ENCODE data around the gene PIK3AP1. TPM values are rescaled to one million over a fixed set of nuclear protein-coding genes. Genes with fewer than 3 reads are reported as not detected.

The PIK3AP1 gene
- total RNA-seq, 1 donor from 2014 or later = 6.1 TPM

DNA sequence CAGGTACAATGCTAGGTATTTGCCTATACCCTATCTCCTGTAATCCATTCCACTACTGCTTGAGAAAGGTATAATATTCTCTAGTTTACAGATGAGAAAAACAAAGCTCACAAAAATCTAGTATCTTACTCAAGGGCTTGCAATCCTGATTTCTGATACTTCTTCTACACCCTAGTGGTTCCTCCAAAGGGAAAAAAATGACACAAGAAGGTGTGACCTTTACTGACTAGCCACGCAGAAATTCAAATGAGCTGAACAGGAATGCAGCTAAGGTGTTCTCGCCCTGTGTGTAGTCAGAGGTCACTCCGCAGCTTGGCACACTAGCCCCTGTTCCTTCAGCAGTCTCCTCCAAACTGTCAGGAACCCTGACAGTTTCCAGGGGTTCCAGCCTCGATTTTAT lies 74.0 kb downstream of the PIK3AP1 start:
- intact Hi-C loops (cut with micrococcal nuclease) = loop anchor here (10.0 kb wide), 1 partner anchor 252 kb away; no protein-coding TSS in a partner anchor

DNA sequence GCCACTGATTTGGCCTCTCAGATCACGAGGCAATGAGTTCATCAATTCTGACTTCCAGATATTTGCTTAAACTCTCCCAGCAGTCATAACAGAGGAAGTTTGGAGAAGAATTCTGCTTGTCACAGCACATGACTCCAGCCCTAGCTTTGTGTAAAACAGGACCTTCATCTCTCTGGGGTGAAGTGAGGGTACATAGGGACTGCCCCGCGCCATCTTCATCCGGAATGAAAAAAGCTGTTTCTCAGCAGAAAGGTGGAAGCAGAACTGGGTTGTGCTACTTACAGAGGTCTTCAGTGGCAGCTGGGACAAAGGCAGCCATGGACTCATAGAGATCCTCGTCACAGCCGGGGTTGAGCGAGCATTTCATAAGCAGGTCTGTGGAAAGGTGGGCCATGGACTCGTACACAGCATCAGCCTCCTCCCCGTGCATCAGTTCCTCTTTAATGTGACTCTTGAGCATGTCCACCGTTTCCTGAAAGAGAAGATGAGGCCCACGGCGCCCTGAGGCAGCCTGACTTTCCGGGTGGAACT lies 75.1 kb downstream of the PIK3AP1 start:
- intact Hi-C loops (cut with micrococcal nuclease) = loop anchor here (10.0 kb wide), 1 partner anchor 250 kb away; no protein-coding TSS in a partner anchor

- intact Hi-C loops (cut with micrococcal nuclease) = loop anchor here (1.0 to 10.0 kb wide), 2 partner anchors 186 to 249 kb away; no protein-coding TSS in a partner anchor
Measured at GRCh38 chr10:96643920-96644319, 76.4 kb downstream of the PIK3AP1 start.

GRCh38 chr10:96642973-96643372 lies 77.3 kb downstream of the PIK3AP1 start:
- intact Hi-C loops (cut with micrococcal nuclease) = loop anchor here (1.0 to 10.0 kb wide), 2 partner anchors 187 to 248 kb away; no protein-coding TSS in a partner anchor

GRCh38 chr10:96642530-96642929 lies 77.8 kb downstream of the PIK3AP1 start:
- intact Hi-C loops (cut with micrococcal nuclease) = loop anchor here (10.0 kb wide), 1 partner anchor 248 kb away; no protein-coding TSS in a partner anchor

DNA sequence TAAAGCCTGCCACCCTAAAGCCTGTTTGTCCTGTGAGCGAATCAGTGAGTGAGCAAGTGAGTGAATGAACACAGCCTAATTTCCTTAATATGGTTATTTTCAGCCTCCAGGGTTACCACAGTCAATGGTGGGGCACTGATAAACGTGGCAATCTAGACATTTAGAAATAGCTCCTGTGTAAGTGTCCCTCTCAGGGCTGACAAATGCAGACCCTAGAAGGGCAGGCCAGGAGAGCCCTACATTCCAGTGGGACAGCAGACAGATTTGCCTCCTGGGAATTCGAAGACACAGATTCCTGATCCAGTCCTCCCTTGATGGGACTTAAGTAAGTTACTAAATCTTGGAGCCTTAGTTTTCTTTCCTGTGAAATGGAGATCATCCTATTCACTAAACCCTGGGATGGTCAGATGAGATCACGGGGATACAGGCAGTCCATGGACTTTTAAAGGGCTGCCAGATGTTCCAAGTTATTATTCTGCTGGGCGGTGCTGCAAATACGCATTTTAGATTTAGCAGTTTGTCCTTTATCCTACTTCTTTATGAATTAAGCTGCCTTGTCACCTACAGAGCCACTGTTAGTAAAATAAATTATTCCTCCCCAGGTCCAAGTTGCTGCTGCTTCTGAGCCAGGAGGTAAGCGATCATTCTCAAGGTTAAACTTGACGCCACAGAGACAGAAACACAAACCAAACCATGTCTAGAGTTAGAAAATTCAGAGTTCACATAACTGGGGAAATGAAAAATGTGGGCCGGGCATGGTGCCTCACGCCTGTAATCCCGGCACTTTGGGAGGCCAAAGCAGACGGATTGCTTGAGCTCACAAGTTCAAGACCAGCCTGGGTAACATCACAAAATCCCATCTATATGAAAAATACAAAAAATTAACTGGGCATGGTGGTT lies 78.7 kb downstream of the PIK3AP1 start:
- intact Hi-C loops (cut with micrococcal nuclease) = loop anchor here (1.0 to 10.0 kb wide), 6 partner anchors 55 to 384 kb away; partner anchors contain the start of genes PIK3AP1 and TM9SF3

- intact Hi-C loops (cut with micrococcal nuclease) = loop anchor here (2.0 to 10.0 kb wide), 4 partner anchors 53 to 267 kb away; partner anchors contain the start of genes PIK3AP1 and TM9SF3
Measured at GRCh38 chr10:96639899-96640298, 80.4 kb downstream of the PIK3AP1 start.

GRCh38 chr10:96638696-96639095 lies 81.6 kb downstream of the PIK3AP1 start:
- intact Hi-C loops (cut with micrococcal nuclease) = no loop called here

- intact Hi-C loops (cut with micrococcal nuclease) = no loop called here
Measured at GRCh38 chr10:96638120-96638519, 82.2 kb downstream of the PIK3AP1 start.

DNA sequence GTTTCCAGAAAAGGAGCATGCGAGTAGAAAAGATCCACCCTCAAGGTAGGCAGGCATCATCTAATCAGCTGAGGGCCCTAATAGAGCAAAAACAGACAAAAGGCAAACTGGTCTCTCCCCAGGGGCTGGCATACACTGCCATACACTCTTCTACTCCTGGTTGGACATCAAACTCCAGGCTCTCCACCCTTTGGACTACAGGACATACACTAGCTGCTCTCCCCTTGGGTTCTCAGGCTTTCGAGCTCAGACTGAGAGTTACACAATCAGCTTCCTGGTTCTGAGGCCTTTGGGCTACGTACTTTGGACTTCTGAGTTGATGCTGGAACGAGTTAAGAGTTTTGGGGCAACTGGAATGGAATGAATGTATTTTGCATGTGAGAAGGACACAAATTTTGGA lies 82.6 kb downstream of the PIK3AP1 start:
- intact Hi-C loops (cut with micrococcal nuclease) = no loop called here

- intact Hi-C loops (cut with micrococcal nuclease) = no loop called here
Measured at GRCh38 chr10:96636551-96636950, 83.8 kb downstream of the PIK3AP1 start.

DNA sequence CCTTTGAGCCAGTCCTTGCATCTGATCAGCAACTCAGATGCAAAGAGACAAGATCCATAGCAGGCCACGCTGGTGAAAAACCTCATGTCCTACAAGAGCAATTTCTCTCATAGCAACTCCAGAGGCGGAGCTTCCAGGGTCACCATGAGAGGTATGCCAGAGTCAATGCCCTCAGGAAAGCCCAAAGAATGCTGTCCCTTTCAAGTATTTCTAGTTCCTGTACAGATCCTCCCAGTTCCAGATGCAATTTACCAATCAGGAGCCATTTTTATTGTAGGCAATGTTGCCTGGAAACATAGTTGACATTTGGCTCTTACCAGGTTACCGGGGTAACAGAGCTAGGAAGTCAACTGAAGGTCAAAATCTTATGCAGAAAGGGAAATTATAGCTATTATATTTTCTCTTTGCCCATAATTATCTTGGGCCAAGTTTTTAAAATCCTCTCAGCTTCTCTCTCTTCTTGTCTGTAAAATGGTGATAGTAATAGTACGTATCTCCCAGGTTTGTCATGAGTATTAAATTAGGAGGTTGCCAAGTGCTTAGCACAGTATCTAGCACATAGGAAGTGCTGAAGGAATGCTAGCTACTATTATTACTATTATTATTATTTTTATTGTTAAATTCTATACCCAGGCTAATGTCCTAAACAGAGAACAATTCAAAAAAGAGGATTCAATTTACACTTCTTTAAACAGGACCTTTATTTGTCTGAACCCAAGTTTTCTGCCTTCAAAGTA lies 87.2 kb downstream of the PIK3AP1 start:
- intact Hi-C loops (cut with micrococcal nuclease) = no loop called here

DNA sequence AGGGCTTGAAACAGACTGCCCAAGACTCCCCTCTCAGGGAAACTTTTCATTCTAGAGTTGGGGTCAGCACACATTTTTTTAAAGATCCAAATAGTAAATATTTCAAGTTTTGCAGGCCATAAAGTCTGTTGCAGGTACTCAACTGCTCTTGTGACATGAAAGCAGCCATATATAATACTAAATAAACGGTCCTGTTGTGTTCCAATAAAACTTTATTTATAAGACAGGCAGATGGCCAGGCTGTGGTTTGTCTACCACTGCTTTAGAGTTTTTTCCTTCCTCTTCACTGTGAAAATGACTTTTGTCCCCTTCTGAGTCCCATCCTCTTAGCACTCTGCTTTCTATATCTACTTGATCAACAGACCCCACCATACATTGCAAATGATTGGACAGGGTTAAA lies 93.0 kb downstream of the PIK3AP1 start:
- intact Hi-C loops (cut with micrococcal nuclease) = no loop called here

GRCh38 chr10:96626795-96627194 lies 93.5 kb downstream of the PIK3AP1 start:
- intact Hi-C loops (cut with micrococcal nuclease) = no loop called here

DNA sequence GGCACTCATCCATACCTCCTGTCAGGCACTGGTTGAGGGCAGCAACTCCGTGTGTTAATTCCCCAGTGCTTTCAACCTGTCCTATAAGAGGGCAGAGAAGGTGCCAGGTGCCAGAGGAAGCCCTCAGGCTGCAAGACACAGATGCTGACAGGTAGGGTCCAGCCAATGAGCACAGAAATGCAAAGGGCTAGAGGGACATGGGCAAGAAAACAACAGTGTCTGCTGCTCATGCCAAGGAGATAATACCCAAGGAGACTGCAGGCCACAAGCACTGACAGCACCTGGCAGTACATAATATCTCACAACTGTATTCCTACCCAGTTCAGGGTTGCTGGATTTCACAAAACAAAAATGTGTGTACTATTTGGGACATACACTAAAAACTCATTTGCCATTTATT lies 95.1 kb downstream of the PIK3AP1 start:
- intact Hi-C loops (cut with micrococcal nuclease) = no loop called here

- intact Hi-C loops (cut with micrococcal nuclease) = no loop called here
Measured at GRCh38 chr10:96622013-96622787, 98.1 kb downstream of the PIK3AP1 start.

DNA sequence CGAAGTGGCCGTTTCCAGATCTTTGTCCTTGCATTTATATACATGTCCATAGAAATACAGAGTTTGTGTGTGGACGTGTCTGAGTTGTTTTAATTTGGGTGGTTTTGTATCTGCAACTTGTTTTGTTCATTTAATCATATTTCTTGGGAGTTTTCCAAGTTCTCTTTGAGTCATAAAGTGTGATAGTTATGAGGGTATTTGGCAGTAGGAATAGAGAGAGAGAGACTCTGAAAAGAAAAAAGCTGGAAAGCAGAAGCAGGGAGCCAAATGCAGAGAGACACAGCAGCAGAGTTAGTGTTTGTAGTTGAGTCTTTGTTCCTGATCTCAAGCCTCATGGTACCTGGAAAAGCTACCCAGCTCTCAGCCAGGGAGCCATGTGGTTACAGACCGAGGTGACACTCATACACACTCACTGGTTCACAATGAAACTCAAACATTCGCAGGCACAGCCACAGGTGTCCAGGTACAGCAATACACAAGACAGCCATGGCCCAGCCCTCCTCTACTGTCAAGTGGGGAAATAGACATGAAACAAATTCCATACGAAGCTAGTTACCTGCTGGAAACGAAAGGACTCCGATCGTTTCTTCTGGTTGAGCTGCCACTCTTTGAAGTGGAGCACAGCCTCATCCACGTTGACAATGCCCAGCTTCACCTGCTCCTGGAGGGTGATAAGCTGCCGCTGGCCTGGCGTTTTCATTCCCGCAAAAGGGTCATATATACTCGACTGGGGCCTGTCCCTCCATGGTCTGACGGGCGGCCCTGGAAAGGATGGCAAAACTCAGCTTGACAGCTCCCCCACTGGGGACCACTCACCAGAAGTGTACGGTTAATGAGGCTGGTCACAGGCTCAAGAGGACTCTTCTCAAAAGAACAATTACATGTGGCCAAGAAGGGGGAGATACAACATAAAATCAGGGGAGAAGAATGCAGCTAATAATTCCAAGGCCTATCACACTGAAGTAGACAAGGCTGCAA lies 100.2 kb downstream of the PIK3AP1 start:
- intact Hi-C loops (cut with micrococcal nuclease) = no loop called here

- intact Hi-C loops (cut with micrococcal nuclease) = no loop called here
Measured at GRCh38 chr10:96619120-96619519, 101.2 kb downstream of the PIK3AP1 start.

DNA sequence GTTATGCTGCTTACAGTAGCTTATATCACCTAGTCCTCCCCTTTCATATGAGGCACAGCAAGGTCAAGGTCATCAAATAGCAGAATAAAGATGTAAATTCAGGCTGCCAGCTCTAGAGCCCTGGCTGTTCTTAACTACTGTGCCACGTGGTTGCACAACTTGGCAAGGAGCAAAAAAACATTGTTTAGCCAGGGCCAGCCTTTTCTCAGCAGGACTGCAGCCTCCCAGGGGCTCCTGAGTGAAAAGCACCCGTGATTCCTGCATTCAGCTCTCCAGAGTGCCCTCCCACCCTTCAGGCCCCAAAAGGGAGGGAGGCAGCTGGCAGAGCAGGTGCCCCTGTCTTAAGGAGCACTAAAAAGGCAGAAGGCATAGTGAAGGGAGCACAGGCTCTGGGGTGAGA lies 101.7 kb downstream of the PIK3AP1 start:
- intact Hi-C loops (cut with micrococcal nuclease) = no loop called here

DNA sequence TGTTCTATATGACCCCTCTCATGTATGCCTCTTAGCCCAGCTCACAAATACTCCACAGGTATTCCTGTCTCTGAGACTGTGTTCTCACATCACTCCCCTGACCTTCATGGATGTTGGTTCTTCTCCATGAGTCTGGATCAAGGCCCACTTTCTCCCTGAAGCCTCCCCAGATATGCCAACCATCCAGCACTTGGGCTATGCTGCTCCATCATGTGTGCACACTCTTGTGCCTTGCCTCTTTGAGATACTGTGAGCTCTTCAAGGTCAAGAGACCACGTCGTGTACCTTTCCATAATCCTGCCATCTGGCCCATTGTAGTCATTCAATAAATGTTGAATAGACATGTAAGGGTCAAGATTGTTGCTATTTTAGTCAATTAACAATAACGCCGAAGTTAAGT lies 103.4 kb downstream of the PIK3AP1 start:
- intact Hi-C loops (cut with micrococcal nuclease) = no loop called here
